Measurements from ENCODE around the gene CEP131.
"Not testable (repeated sequence)": the region's sequence is repeated elsewhere in the genome, so short reads cannot be mapped to it uniquely, and the experiment has no call there.

CEP131 gene

GRCh38 chr17:81231121-81231645 lies 8.4 kb upstream of the CEP131 start:
- TF ChIP-seq CTCF (IDR thresholded peaks at IDR 0.05; ENCODE audit: low read length, missing control alignments) = no peak
- no peak overlapping the region for H3K4me3 ChIP-seq (replicated peaks; ENCODE audit: low read depth, low read length)
- no peak for DNase-seq (ENCODE audit: low read depth)

DNA sequence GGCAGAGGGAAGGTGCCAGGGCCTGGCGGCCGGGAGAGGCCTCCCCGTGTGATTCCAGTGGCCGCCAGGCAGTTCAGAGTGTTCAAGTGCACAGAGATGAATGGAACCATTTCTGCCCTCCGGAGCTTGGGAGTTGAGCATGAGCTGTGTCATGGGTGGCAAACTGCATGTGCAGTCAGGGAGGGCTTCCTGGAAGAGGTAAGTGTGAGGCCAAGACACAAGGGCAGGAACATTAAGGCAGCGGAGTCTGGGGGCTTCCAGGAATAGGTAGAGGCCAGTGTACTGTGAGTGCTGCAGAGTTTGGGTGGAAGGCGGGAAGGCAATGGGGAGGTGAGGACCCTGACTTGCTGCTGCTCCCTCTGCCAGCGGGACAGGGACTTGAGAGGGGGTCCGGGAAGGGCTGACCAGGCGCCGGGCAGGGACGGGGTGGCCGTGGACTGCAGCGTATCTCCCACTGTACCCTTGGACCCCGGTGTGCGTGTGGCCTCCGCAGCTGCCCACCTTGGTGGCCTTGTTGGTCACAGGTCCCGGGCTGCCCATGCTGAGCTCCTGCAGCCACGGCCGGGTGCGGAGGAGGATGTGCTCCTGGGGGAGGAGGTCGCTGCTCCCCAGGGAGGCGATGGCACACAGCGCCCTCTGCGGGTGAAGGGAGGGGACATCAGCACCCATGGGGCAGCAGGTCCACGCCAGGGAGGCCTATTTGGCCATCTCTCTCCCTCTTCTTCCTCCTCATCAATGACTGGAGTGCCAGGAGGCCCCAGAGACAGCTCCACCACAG lies 7.5 kb upstream of the CEP131 start:
- peak; percentile 27 for TF ChIP-seq CTCF (IDR thresholded peaks at IDR 0.05; ENCODE audit: low read length, missing control alignments)
- no peak for DNase-seq (ENCODE audit: low read depth)
- H3K4me3 ChIP-seq (replicated peaks; ENCODE audit: low read depth, low read length) = no peak overlapping the region

DNA sequence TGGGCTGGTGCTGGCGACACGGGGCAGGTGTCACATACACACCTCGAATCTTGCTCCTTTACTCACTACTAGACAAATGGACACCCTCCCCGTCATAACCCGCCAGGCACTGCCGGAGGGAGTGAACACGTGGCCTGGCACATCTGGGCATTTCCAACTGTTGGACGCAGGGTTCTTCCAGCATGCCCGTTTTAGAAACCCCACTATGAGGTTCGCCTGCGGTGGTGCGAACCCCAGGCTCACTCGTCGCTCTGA lies 6.8 kb upstream of the CEP131 start:
- no peak for TF ChIP-seq CTCF (IDR thresholded peaks at IDR 0.05; ENCODE audit: low read length, missing control alignments)
- DNase-seq (ENCODE audit: low read depth) = no peak
- no peak overlapping the region for H3K4me3 ChIP-seq (replicated peaks; ENCODE audit: low read depth, low read length)

GRCh38 chr17:81228834-81229665 lies 6.3 kb upstream of the CEP131 start:
- no peak for TF ChIP-seq CTCF (IDR thresholded peaks at IDR 0.05; ENCODE audit: low read length, missing control alignments)
- DNase-seq (ENCODE audit: low read depth) = no peak
- H3K4me3 ChIP-seq (replicated peaks; ENCODE audit: low read depth, low read length) = no peak overlapping the region

DNA sequence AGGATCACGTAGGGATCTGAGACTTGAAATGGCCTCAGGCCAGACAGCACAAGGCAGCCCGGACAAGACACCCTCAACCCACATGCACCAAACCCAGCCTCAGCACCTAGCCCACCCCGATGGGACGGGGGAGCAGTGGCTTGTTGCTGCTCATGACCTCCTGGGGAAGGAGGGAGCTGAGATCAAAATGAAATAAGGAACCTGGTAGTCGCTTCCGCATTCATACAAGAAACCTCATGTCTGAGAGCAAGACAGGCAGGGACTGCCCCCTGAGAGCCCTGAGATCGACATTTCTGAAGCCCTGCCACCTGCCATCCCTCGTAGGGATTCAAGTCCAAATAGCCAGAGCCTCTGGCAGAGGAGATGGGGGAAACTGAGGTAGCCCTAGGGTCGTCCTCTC lies 5.7 kb upstream of the CEP131 start:
- TF ChIP-seq CTCF (IDR thresholded peaks at IDR 0.05; ENCODE audit: low read length, missing control alignments) = no peak
- no peak overlapping the region for H3K4me3 ChIP-seq (replicated peaks; ENCODE audit: low read depth, low read length)
- DNase-seq (ENCODE audit: low read depth) = no peak

GRCh38 chr17:81227630-81228029 lies 4.9 kb upstream of the CEP131 start:
- DNase-seq (ENCODE audit: low read depth); H3K4me3 ChIP-seq (replicated peaks; ENCODE audit: low read depth, low read length): not testable (repeated sequence)

GRCh38 chr17:81223762-81224130 lies 981 bp upstream of the CEP131 start:
- peak overlapping the region; percentile 50 for H3K4me3 ChIP-seq (replicated peaks; ENCODE audit: low read depth, low read length)
- no peak for TF ChIP-seq CTCF (IDR thresholded peaks at IDR 0.05; ENCODE audit: low read length, missing control alignments)
- DNase-seq (ENCODE audit: low read depth) = no peak

Data from fibroblast of pulmonary artery (primary cell).